H9 (cell line): Measurements from ENCODE around the gene PRR36. TPM values are rescaled to one million over a fixed set of nuclear protein-coding genes. Genes with fewer than 3 reads are reported as not detected.

Source experiments
- DNase-seq: peaks from one replicate; pipeline ENCODE4 v3.0.0-alpha.2; 2017
- H2AFZ ChIP-seq: one replicate; pipeline ENCODE4 v1.6.1; 2013; ENCODE audit warnings: mild to moderate bottlenecking, low read length, control low read depth, moderate library complexity
- H2AK5ac ChIP-seq: 2 replicates; pipeline ENCODE4 v1.6.1; 2013; ENCODE audit warnings: low read length, control low read depth, mixed read lengths; ENCODE audit not compliant: insufficient read length
- H2BK120ac ChIP-seq: one replicate; pipeline ENCODE4 v1.6.1; 2013; ENCODE audit warnings: low read depth, mild to moderate bottlenecking, low read length, control low read depth, inconsistent platforms; ENCODE audit not compliant: poor library complexity, severe bottlenecking
- H2BK12ac ChIP-seq: 2 replicates; pipeline ENCODE4 v1.6.1; 2013; ENCODE audit warnings: low read length, control low read depth, mixed read lengths, low read depth; ENCODE audit not compliant: insufficient read length
- H2BK15ac ChIP-seq: 2 replicates; pipeline ENCODE4 v1.6.1; 2013; ENCODE audit warnings: low read depth, low read length, control low read depth
- H2BK20ac ChIP-seq: one replicate; pipeline ENCODE4 v1.6.1; 2013; ENCODE audit warnings: low read depth, mild to moderate bottlenecking, low read length, control low read depth, inconsistent platforms; ENCODE audit not compliant: poor library complexity, severe bottlenecking
- H2BK5ac ChIP-seq: 2 replicates; pipeline ENCODE4 v1.6.1; 2013; ENCODE audit warnings: low read length, control low read depth, mixed read lengths; ENCODE audit not compliant: insufficient read length
- H3K14ac ChIP-seq: 2 replicates; pipeline ENCODE4 v1.6.1; 2013; ENCODE audit warnings: low read length, control low read depth; ENCODE audit not compliant: insufficient read depth
- H3K18ac ChIP-seq: 2 replicates; pipeline ENCODE4 v1.6.1; 2013; ENCODE audit warnings: low read depth, mild to moderate bottlenecking, mixed read lengths, low read length, control low read depth; ENCODE audit not compliant: insufficient read length
- H3K23ac ChIP-seq: 2 replicates; pipeline ENCODE4 v1.6.1; 2013; ENCODE audit warnings: low read length, control low read depth, mixed read lengths, low read depth; ENCODE audit not compliant: insufficient read length
- H3K23me2 ChIP-seq: 2 replicates; pipeline ENCODE4 v1.6.1; 2013; ENCODE audit warnings: low read depth, mild to moderate bottlenecking, mixed read lengths, low read length, control low read depth; ENCODE audit not compliant: insufficient read length, poor library complexity, severe bottlenecking
- H3K27ac ChIP-seq: 2 replicates; pipeline ENCODE4 v1.5.1; 2013; ENCODE audit warnings: low read length, control low read depth, mixed read lengths, low read depth; ENCODE audit not compliant: insufficient read length
- H3K27me3 ChIP-seq: 2 replicates; pipeline ENCODE4 v1.6.1; 2013; ENCODE audit warnings: low read length, control low read depth, inconsistent platforms; ENCODE audit not compliant: insufficient read depth
- H3K4ac ChIP-seq: 2 replicates; pipeline ENCODE4 v1.6.1; 2013; ENCODE audit warnings: low read depth, mild to moderate bottlenecking, control low read depth, inconsistent platforms, low read length, moderate library complexity
- H3K4me1 ChIP-seq: 2 replicates; pipeline ENCODE4 v1.6.1; 2013; ENCODE audit warnings: low read length, control low read depth, inconsistent platforms; ENCODE audit not compliant: insufficient read depth
- H3K4me2 ChIP-seq: 2 replicates; pipeline ENCODE4 v1.6.1; 2013; ENCODE audit warnings: low read length, control low read depth, mixed read lengths; ENCODE audit not compliant: insufficient read length, insufficient read depth
- H3K56ac ChIP-seq: 2 replicates; pipeline ENCODE4 v1.6.1; 2013; ENCODE audit warnings: low read depth, mild to moderate bottlenecking, mixed read lengths, low read length, control low read depth; ENCODE audit not compliant: insufficient read length
- H3K79me1 ChIP-seq: 2 replicates; pipeline ENCODE4 v1.6.1; 2013; ENCODE audit warnings: low read depth, mild to moderate bottlenecking, moderate library complexity, low read length, control low read depth, inconsistent platforms; ENCODE audit not compliant: insufficient read depth, poor library complexity, severe bottlenecking
- H3K79me2 ChIP-seq: 2 replicates; pipeline ENCODE4 v1.6.1; 2013; ENCODE audit warnings: low read length, control low read depth, inconsistent platforms; ENCODE audit not compliant: insufficient read depth
- H3K9ac ChIP-seq: 2 replicates; pipeline ENCODE4 v1.6.1; 2013; ENCODE audit warnings: low read length, control low read depth, mixed read lengths; ENCODE audit not compliant: insufficient read length; ENCODE audit errors: extremely low read depth
- H3K9me3 ChIP-seq: one replicate; pipeline ENCODE4 v1.6.1; 2013; ENCODE audit warnings: low read depth, low read length, inconsistent platforms; ENCODE audit not compliant: control insufficient read depth
- H3T11ph ChIP-seq: one replicate; pipeline ENCODE4 v1.6.1; 2013; ENCODE audit warnings: mild to moderate bottlenecking, low read length, control low read depth, inconsistent platforms
- H4K20me1 ChIP-seq: one replicate; pipeline ENCODE4 v1.6.1; 2013; ENCODE audit not compliant: control insufficient read depth, insufficient read length, insufficient read depth
- H4K5ac ChIP-seq: 2 replicates; pipeline ENCODE4 v1.6.1; 2013; ENCODE audit warnings: low read depth, mild to moderate bottlenecking, mixed read lengths, low read length, control low read depth; ENCODE audit not compliant: insufficient read length
- H4K8ac ChIP-seq: replicated peaks from 2 replicates; pipeline ENCODE4 v1.6.1; 2013; ENCODE audit warnings: low read length, control low read depth, mixed read lengths, low read depth; ENCODE audit not compliant: insufficient read length
- H4K91ac ChIP-seq: 2 replicates; pipeline ENCODE4 v1.6.1; 2013; ENCODE audit warnings: low read depth, mild to moderate bottlenecking, moderate library complexity, mixed read lengths, low read length, control low read depth; ENCODE audit not compliant: insufficient read length
- H3K27ac Mint-ChIP-seq, 3 experiments: 2 replicates in 2 of 3; 3 replicates in 1 of 3; pipeline ENCODE4 v1.8.0; 2020 to 2021; ENCODE audit warnings: mixed read lengths in 3 of 3, mild to moderate bottlenecking in 1 of 3, moderate library complexity in 1 of 3
- H3K27me3 Mint-ChIP-seq: 2 replicates; pipeline ENCODE4 v1.8.0; 2021; ENCODE audit warnings: low read depth, mild to moderate bottlenecking, moderate library complexity, mixed read lengths
- H3K36me3 Mint-ChIP-seq, 3 experiments: 2 replicates in 2 of 3; 3 replicates in 1 of 3; pipeline ENCODE4 v1.8.0; 2020 to 2021; ENCODE audit warnings: low read depth in 3 of 3, mixed read lengths in 3 of 3; ENCODE audit not compliant: insufficient read depth in 1 of 3
- H3K4me1 Mint-ChIP-seq, 2 experiments: 2 replicates each; pipeline ENCODE4 v1.8.0; 2020; ENCODE audit warnings: mixed read lengths in 2 of 2
- H3K4me3 Mint-ChIP-seq, 2 experiments: 2 replicates in 1 of 2; 3 replicates in 1 of 2; pipeline ENCODE4 v1.8.0; 2020 to 2021; ENCODE audit warnings: mild to moderate bottlenecking in 2 of 2, mixed read lengths in 2 of 2, moderate library complexity in 1 of 2
- H3K9me3 Mint-ChIP-seq, 2 experiments: 2 replicates in 1 of 2; 3 replicates in 1 of 2; pipeline ENCODE4 v1.8.0; 2020; ENCODE audit warnings: mild to moderate bottlenecking in 2 of 2, mixed read lengths in 2 of 2, moderate library complexity in 1 of 2
- CTCF ChIP-seq: fragments of 200-600 bp; sonication (generic); conservative IDR thresholded peaks from 3 replicates; pipeline ENCODE4 v1.8.0; 2021; ENCODE audit warnings: antibody characterized with exemption, mild to moderate bottlenecking
- WGBS: extraction: QIAGEN DNeasy Blood & Tissue Kit; methylation state at CpG from one replicate; pipeline ENCODE4 v1.1.7; 2013; ENCODE audit warnings: missing lambda C conversion rate, low lambda C conversion rate, mixed read lengths; ENCODE audit not compliant: insufficient read length; ENCODE audit errors: extremely low coverage; 5-methylcytosine and 5-hydroxymethylcytosine counted together
- total RNA-seq: library from RNA; stranded (reverse); gene quantifications from 2 replicates; pipeline ENCODE4 v1.2.1, GENCODE V29; 2021

Gene PRR36
- total RNA-seq, 1 experiment from 2014 or later: 20.4 TPM

- no peak overlapping the region for H3T11ph ChIP-seq
- DNase-seq: no peak
- H3K9me3 Mint-ChIP-seq: peaks cover 0 to 4% of the 10 kb centered on the region in 2 experiments; a peak in 3 of 5 replicates
- H3K4me3 Mint-ChIP-seq: no peak overlapping the region; a peak in 1 of 5 replicates
- TF ChIP-seq CTCF: no peak
- no peak overlapping the region for H2BK120ac ChIP-seq
- no peak overlapping the region for H3K9ac ChIP-seq
- H3K79me1 ChIP-seq: no peaks in the 10 kb centered on the region
- H3K56ac ChIP-seq: no peak overlapping the region
- H3K36me3 Mint-ChIP-seq: no peaks in the 10 kb centered on the region
- H3K4me1 ChIP-seq: no peaks in the 10 kb centered on the region
- H3K14ac ChIP-seq: no peak overlapping the region
- no peak overlapping the region for H4K5ac ChIP-seq
- H3K27me3 Mint-ChIP-seq: peaks cover 73% of the 10 kb centered on the region
- H4K20me1 ChIP-seq: no peaks in the 10 kb centered on the region
- H3K27ac Mint-ChIP-seq: no peak overlapping the region
- no peak overlapping the region for H2BK15ac ChIP-seq
- H4K91ac ChIP-seq: no peak overlapping the region
- no peaks in the 10 kb centered on the region for H3K23me2 ChIP-seq
- peaks cover 0 to 3% of the 10 kb centered on the region in 2 experiments; a peak in 2 of 4 replicates for H3K4me1 Mint-ChIP-seq
- H3K4me2 ChIP-seq: no peak overlapping the region
- H3K79me2 ChIP-seq: no peaks in the 10 kb centered on the region
- H3K9me3 ChIP-seq: no peaks in the 10 kb centered on the region
- H2AK5ac ChIP-seq: no peak overlapping the region
- no peak overlapping the region for H3K18ac ChIP-seq
- no peak overlapping the region for H2BK20ac ChIP-seq
- H4K8ac ChIP-seq: no peak overlapping the region
- WGBS: no CpG with 5 or more reads among the region's 9 CpGs
- no peak overlapping the region for H3K27ac ChIP-seq
- no peak overlapping the region for H2BK5ac ChIP-seq
- H2AFZ ChIP-seq: no peak overlapping the region
- no peaks in the 10 kb centered on the region; the same call in 1 of the 2 replicates for H3K27me3 ChIP-seq
- no peak overlapping the region for H3K4ac ChIP-seq
- H3K23ac ChIP-seq: no peak overlapping the region
- no peak overlapping the region for H2BK12ac ChIP-seq
These were observed 50.4 kb downstream of the PRR36 start for GRCh38 chr19:7823686-7824301.
